CD4-positive, alpha-beta T cell treated with Interleukin-21 for 1 hour (primary cell): ENCODE results near the gene CHRNE.
"Not testable (repeated sequence)": the region's sequence is repeated elsewhere in the genome, so short reads cannot be mapped to it uniquely, and the experiment has no call there.

Experiments
- DNase-seq: peaks from one replicate; pipeline ENCODE4 v3.0.0-alpha.2; 2020

CHRNE gene

GRCh38 chr17:4939546-4939795, 36.6 kb upstream of the CHRNE start:
- DNase-seq: no peak

- no peak for DNase-seq
Measured at GRCh38 chr17:4938688-4939545, 36.0 kb upstream of the CHRNE start.

- no peak for DNase-seq
Measured at GRCh38 chr17:4938069-4938491, 35.2 kb upstream of the CHRNE start.

GRCh38 chr17:4937553-4937952, 34.7 kb upstream of the CHRNE start:
- DNase-seq: no peak

- DNase-seq: no peak
Measured at GRCh38 chr17:4936436-4936835, 33.5 kb upstream of the CHRNE start.

GRCh38 chr17:4935650-4936049, 32.8 kb upstream of the CHRNE start:
- DNase-seq: no peak

- peak; percentile 34 for DNase-seq
Measured at GRCh38 chr17:4934173-4934979, 31.5 kb upstream of the CHRNE start.

GRCh38 chr17:4933646-4934045, 30.7 kb upstream of the CHRNE start:
- no peak for DNase-seq

GRCh38 chr17:4932756-4933155, 29.9 kb upstream of the CHRNE start:
- no peak for DNase-seq

GRCh38 chr17:4931963-4932362, 29.1 kb upstream of the CHRNE start, which contains the start of gene GP1BA:
GP1BA (plus strand) TSS chr17:4932277; CDS start chr17:4932605, 328 bp downstream.
- no peak for DNase-seq

- DNase-seq: no peak
Measured at GRCh38 chr17:4928881-4929280, 26.0 kb upstream of the CHRNE start.

GRCh38 chr17:4926577-4927335, 23.9 kb upstream of the CHRNE start:
- DNase-seq: not testable (repeated sequence)

- no peak for DNase-seq
Measured at GRCh38 chr17:4921320-4921719, 18.4 kb upstream of the CHRNE start.

GRCh38 chr17:4920351-4921048, 17.6 kb upstream of the CHRNE start:
- no peak for DNase-seq

GRCh38 chr17:4919511-4920047, 16.7 kb upstream of the CHRNE start:
- DNase-seq: no peak

- not testable (repeated sequence) for DNase-seq
Measured at GRCh38 chr17:4914551-4914950, 11.7 kb upstream of the CHRNE start.

GRCh38 chr17:4913994-4914393, 11.1 kb upstream of the CHRNE start:
- no peak for DNase-seq

- DNase-seq: peak; percentile 84
Measured at GRCh38 chr17:4908711-4909496, 6.0 kb upstream of the CHRNE start.

GRCh38 chr17:4908301-4908700, 5.4 kb upstream of the CHRNE start:
- DNase-seq: no peak

- DNase-seq: not testable (repeated sequence)
Measured at GRCh38 chr17:4906642-4907041, 3.7 kb upstream of the CHRNE start.

GRCh38 chr17:4902540-4902939, 358 bp downstream of the CHRNE start:
- DNase-seq: no peak
